Measurements from ENCODE around the gene ART3.

ART3 gene

DNA sequence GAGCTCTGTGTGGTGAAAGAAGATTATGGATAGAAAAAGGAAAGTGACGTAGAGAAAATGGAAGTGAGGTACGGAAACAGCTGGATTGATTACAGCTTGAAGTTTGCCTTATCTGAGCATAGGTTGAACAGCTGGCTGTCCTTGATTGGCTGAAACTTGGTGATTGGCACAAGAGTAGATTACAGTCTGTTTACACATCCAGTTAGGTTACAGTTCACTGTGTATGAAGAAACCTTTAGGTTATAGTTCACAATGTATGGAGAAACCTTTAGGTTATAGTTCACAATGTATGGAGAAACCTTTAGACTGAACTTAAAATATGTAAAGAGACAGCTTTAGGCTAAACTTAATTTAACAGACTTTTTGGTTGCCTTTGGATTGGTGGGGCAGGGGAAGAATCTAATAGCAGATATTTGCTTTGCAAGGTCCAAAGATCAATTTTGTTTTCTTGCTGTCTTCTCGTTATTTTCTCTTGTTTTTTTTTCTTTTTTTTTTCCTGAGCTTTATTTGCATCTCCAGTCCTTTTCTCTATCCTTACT is 15.6 kb upstream of the ART3 start:
- TF ChIP-seq RAD21 (IDR thresholded peaks at IDR 0.05; ENCODE audit: low read depth) (no peak), YY1 (IDR thresholded peaks at IDR 0.05; ENCODE audit: low read depth) (no peak), FOXM1 (IDR thresholded peaks at IDR 0.05; ENCODE audit: borderline replicate concordance, low read depth) (no peak), TAF1 (IDR thresholded peaks at IDR 0.05; ENCODE audit: low read depth) (no peak), NFIC (IDR thresholded peaks at IDR 0.05) (no peak), EP300 (IDR thresholded peaks at IDR 0.05; ENCODE audit: borderline replicate concordance) (no peak), ZBTB7A (IDR thresholded peaks at IDR 0.05; ENCODE audit: low read depth) (no peak), TEAD4 (IDR thresholded peaks at IDR 0.05) (no peak)
- TF ChIP-seq, protein P1, sequence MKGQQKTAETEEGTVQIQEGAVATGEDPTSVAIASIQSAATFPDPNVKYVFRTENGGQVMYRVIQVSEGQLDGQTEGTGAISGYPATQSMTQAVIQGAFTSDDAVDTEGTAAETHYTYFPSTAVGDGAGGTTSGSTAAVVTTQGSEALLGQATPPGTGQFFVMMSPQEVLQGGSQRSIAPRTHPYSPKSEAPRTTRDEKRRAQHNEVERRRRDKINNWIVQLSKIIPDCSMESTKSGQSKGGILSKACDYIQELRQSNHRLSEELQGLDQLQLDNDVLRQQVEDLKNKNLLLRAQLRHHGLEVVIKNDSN (IDR thresholded peaks at IDR 0.05), result no peak
- TF ChIP-seq, protein P2, sequence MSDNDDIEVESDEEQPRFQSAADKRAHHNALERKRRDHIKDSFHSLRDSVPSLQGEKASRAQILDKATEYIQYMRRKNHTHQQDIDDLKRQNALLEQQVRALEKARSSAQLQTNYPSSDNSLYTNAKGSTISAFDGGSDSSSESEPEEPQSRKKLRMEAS (IDR thresholded peaks at IDR 0.05), result no peak

GRCh38 chr4:76059750-76060149 is 14.8 kb upstream of the ART3 start:
- TF ChIP-seq FOXM1 (IDR thresholded peaks at IDR 0.05; ENCODE audit: borderline replicate concordance, low read depth), result no peak
- no peak for TF ChIP-seq TEAD4 (IDR thresholded peaks at IDR 0.05)

GRCh38 chr4:76060506-76060905 is 14.0 kb upstream of the ART3 start:
- TF ChIP-seq NFIC (IDR thresholded peaks at IDR 0.05) (no peak), TCF12 (IDR thresholded peaks at IDR 0.05; ENCODE audit: low read depth) (no peak), EGR1 (IDR thresholded peaks at IDR 0.05) (no peak), TAF1 (IDR thresholded peaks at IDR 0.05; ENCODE audit: low read depth) (no peak), ZBTB7A (IDR thresholded peaks at IDR 0.05; ENCODE audit: low read depth) (no peak), TEAD4 (IDR thresholded peaks at IDR 0.05) (no peak)
- TF ChIP-seq, protein P2 (IDR thresholded peaks at IDR 0.05), result no peak

DNA sequence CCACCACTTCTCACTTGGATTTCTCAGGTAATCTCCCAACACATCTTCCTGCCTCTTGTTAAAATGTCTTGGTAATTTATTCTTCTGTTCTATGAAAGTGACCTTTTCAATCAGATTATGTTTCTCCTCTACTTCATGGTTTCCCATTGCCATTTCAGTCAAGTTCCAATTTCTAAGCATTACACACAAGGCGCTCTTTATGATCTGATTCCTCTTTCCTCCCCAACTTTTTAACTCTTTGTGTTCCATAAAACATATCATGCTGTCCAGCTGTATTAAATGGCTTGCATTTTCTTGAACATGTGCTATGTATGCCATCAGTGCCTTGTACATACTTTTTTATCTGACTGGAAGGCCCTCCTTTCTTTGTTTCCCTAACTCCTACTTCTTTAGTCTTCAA is 13.1 kb upstream of the ART3 start:
- TF ChIP-seq YY1 (IDR thresholded peaks at IDR 0.05; ENCODE audit: low read depth) (no peak), TEAD4 (IDR thresholded peaks at IDR 0.05) (no peak), REST (IDR thresholded peaks at IDR 0.05; ENCODE audit: low read depth) (no peak), CEBPB (IDR thresholded peaks at IDR 0.05) (no peak), FOXM1 (IDR thresholded peaks at IDR 0.05; ENCODE audit: borderline replicate concordance, low read depth) (no peak), EGR1 (IDR thresholded peaks at IDR 0.05) (no peak), EP300 (IDR thresholded peaks at IDR 0.05; ENCODE audit: borderline replicate concordance) (no peak), NFIC (IDR thresholded peaks at IDR 0.05) (no peak), ZBTB7A (IDR thresholded peaks at IDR 0.05; ENCODE audit: low read depth) (no peak), TAF1 (IDR thresholded peaks at IDR 0.05; ENCODE audit: low read depth) (no peak), CREB1 (IDR thresholded peaks at IDR 0.05; ENCODE audit: low read depth) (no peak), RAD21 (IDR thresholded peaks at IDR 0.05; ENCODE audit: low read depth) (no peak), TCF12 (IDR thresholded peaks at IDR 0.05; ENCODE audit: low read depth) (no peak)
- TF ChIP-seq, protein P1 (IDR thresholded peaks at IDR 0.05), result no peak
- TF ChIP-seq, protein P2 (IDR thresholded peaks at IDR 0.05), result no peak

GRCh38 chr4:76061982-76062381 is 12.5 kb upstream of the ART3 start:
- TF ChIP-seq CEBPB (IDR thresholded peaks at IDR 0.05), result no peak
- no peak for TF ChIP-seq TCF12 (IDR thresholded peaks at IDR 0.05; ENCODE audit: low read depth)
- TF ChIP-seq CREB1 (IDR thresholded peaks at IDR 0.05; ENCODE audit: low read depth), result no peak
- TF ChIP-seq ZBTB7A (IDR thresholded peaks at IDR 0.05; ENCODE audit: low read depth), result no peak
- no peak for TF ChIP-seq FOXM1 (IDR thresholded peaks at IDR 0.05; ENCODE audit: borderline replicate concordance, low read depth)
- no peak for TF ChIP-seq EGR1 (IDR thresholded peaks at IDR 0.05)
- no peak for TF ChIP-seq NFIC (IDR thresholded peaks at IDR 0.05)
- TF ChIP-seq RAD21 (IDR thresholded peaks at IDR 0.05; ENCODE audit: low read depth), result no peak
- TF ChIP-seq, protein P2 (IDR thresholded peaks at IDR 0.05), result no peak
- TF ChIP-seq REST (IDR thresholded peaks at IDR 0.05; ENCODE audit: low read depth), result no peak
- no peak for TF ChIP-seq YY1 (IDR thresholded peaks at IDR 0.05; ENCODE audit: low read depth)
- TF ChIP-seq TEAD4 (IDR thresholded peaks at IDR 0.05), result no peak
- TF ChIP-seq, protein P1 (IDR thresholded peaks at IDR 0.05), result no peak
- TF ChIP-seq TAF1 (IDR thresholded peaks at IDR 0.05; ENCODE audit: low read depth), result no peak
